H1 (cell line): ENCODE results near the gene ARFGEF3. TPM values are rescaled to one million over a fixed set of nuclear protein-coding genes. Genes with fewer than 3 reads are reported as not detected.

Experiments
- CTCF ChIA-PET: fragments of 300-600 bp; sonication (Branson Sonifier 250); formaldehyde crosslinking; loops from one replicate; lab custom pipeline; 2021; ENCODE audit not compliant: partially characterized antibody; lab: Charles Lee
- POLR2A ChIA-PET: fragments of 300-600 bp; sonication (Branson Sonifier 250); formaldehyde crosslinking; loops from one replicate; lab custom pipeline; 2021; ENCODE audit warnings: inconsistent platforms; ENCODE audit not compliant: partially characterized antibody; lab: Charles Lee
- DNase-seq, 2 experiments: peaks; one replicate each; pipeline versions ENCODE4 v3.0.0 to v3.0.0-alpha.2; 2010 to 2022; ENCODE audit warnings: low spot score in 2 of 2, low read depth in 1 of 2, mixed read lengths in 1 of 2
- FAIRE-seq: peaks from 2 replicates; lab custom pipeline; 2011; peaks lifted over from hg19 to GRCh38; lab: Jason Lieb, UNC
- H2AFZ ChIP-seq: 2 replicates; pipeline ENCODE4 v1.8.1; 2012; ENCODE audit warnings: low read length, inconsistent platforms
- H2AK5ac ChIP-seq: 2 replicates; pipeline ENCODE4 v1.6.1; 2013; ENCODE audit warnings: low read depth, low read length
- H2BK120ac ChIP-seq: replicated peaks from 2 replicates; pipeline ENCODE3; 2013; ENCODE audit warnings: low read depth, low read length, inconsistent platforms
- H2BK12ac ChIP-seq: 2 replicates; pipeline ENCODE4 v1.6.1; 2013; ENCODE audit warnings: low read depth, low read length
- H2BK15ac ChIP-seq: 2 replicates; pipeline ENCODE4 v1.6.1; 2013; ENCODE audit warnings: low read length
- H2BK20ac ChIP-seq: 2 replicates; pipeline ENCODE4 v1.6.1; 2013; ENCODE audit warnings: low read length
- H2BK5ac ChIP-seq: 2 replicates; pipeline ENCODE4 v1.6.1; 2013; ENCODE audit warnings: low read depth, low read length
- H3K14ac ChIP-seq: 2 replicates; pipeline ENCODE4 v1.6.1; 2013; ENCODE audit warnings: inconsistent platforms; ENCODE audit not compliant: insufficient read length
- H3K18ac ChIP-seq: 2 replicates; pipeline ENCODE4 v1.6.1; 2013; ENCODE audit warnings: low read length; ENCODE audit errors: extremely low read depth
- H3K23ac ChIP-seq: 2 replicates; pipeline ENCODE4 v1.6.1; 2013; ENCODE audit warnings: inconsistent platforms; ENCODE audit not compliant: insufficient read length
- H3K23me2 ChIP-seq: 2 replicates; pipeline ENCODE4 v1.6.1; 2013; ENCODE audit warnings: low read depth, low read length
- H3K27ac ChIP-seq: 2 replicates; pipeline ENCODE4 v1.6.1; 2011; ENCODE audit warnings: low read depth, low read length, inconsistent platforms
- H3K27me3 ChIP-seq, 4 experiments: replicated peaks in 1 of 4; 1 replicate in 1 of 4; 2 replicates in 3 of 4; pipeline versions ENCODE4 v1.6.1 to v1.8.1; 2011 to 2013; ENCODE audit warnings: low read length in 3 of 4, mild to moderate bottlenecking in 3 of 4, inconsistent platforms in 2 of 4, mixed read lengths in 2 of 4, moderate library complexity in 1 of 4; ENCODE audit not compliant: control insufficient read depth in 3 of 4, insufficient read depth in 3 of 4; ENCODE audit errors: extremely low read depth in 1 of 4
- H3K36me3 ChIP-seq, 4 experiments: 2 replicates each; pipeline versions ENCODE4 v1.6.1 to v1.8.1; 2011 to 2013; ENCODE audit warnings: mild to moderate bottlenecking in 4 of 4, low read length in 3 of 4, moderate library complexity in 2 of 4, control low read depth in 1 of 4, inconsistent platforms in 1 of 4; ENCODE audit not compliant: insufficient read depth in 4 of 4, control insufficient read depth in 2 of 4
- H3K4ac ChIP-seq: replicated peaks from 2 replicates; pipeline ENCODE3; 2013; ENCODE audit warnings: low read length, low read depth, mixed read lengths, inconsistent platforms; ENCODE audit not compliant: insufficient read length
- H3K4me1 ChIP-seq, 4 experiments: replicated peaks in 1 of 4; 1 replicate in 1 of 4; 2 replicates in 3 of 4; pipeline versions ENCODE4 v1.6.1 to v1.8.1; 2011 to 2013; ENCODE audit warnings: low read length in 3 of 4, inconsistent platforms in 2 of 4, mixed read lengths in 1 of 4; ENCODE audit not compliant: insufficient read depth in 4 of 4, control insufficient read depth in 3 of 4
- H3K4me2 ChIP-seq, 2 experiments: 2 replicates each; pipeline versions ENCODE4 v1.6.1 to v1.8.1; 2011 to 2013; ENCODE audit warnings: low read depth in 2 of 2, low read length in 2 of 2, control low read depth in 1 of 2, inconsistent platforms in 1 of 2, mild to moderate bottlenecking in 1 of 2; ENCODE audit not compliant: insufficient read depth in 1 of 2
- H3K4me3 ChIP-seq, 4 experiments: fragments of 200-600, 300-600 bp in 1 of 4; sonication (generic), shearing (Covaris generic), sonication (Bioruptor Twin) in 1 of 4; 2 replicates each; pipeline versions ENCODE4 v1.5.1 to v1.8.1; 2011 to 2016; ENCODE audit warnings: low read length in 4 of 4, low read depth in 3 of 4, control low read depth in 2 of 4, inconsistent platforms in 2 of 4, mild to moderate bottlenecking in 2 of 4, mixed read lengths in 1 of 4, moderate library complexity in 1 of 4; ENCODE audit not compliant: insufficient read depth in 2 of 4; ENCODE audit errors: extremely low read depth in 1 of 4
- H3K56ac ChIP-seq: replicated peaks from 2 replicates; pipeline ENCODE3; 2013; ENCODE audit warnings: low read depth, mild to moderate bottlenecking, mixed read lengths, low read length, inconsistent platforms; ENCODE audit not compliant: insufficient read length
- H3K79me1 ChIP-seq: 2 replicates; pipeline ENCODE4 v1.6.1; 2013; ENCODE audit warnings: low read depth, low read length, control low read depth
- H3K79me2 ChIP-seq, 2 experiments: 2 replicates each; pipeline versions ENCODE4 v1.6.1 to v1.8.1; 2012 to 2013; ENCODE audit warnings: low read length in 2 of 2, mild to moderate bottlenecking in 2 of 2, inconsistent platforms in 1 of 2; ENCODE audit not compliant: insufficient read depth in 2 of 2, control insufficient read depth in 1 of 2
- H3K9ac ChIP-seq, 4 experiments: replicated peaks in 1 of 4; 1 replicate in 1 of 4; 2 replicates in 3 of 4; pipeline versions ENCODE4 v1.6.1 to v1.8.1; 2011 to 2013; ENCODE audit warnings: low read depth in 3 of 4, low read length in 3 of 4, control low read depth in 2 of 4, mild to moderate bottlenecking in 2 of 4, moderate library complexity in 2 of 4, inconsistent platforms in 1 of 4; ENCODE audit errors: extremely low read depth in 1 of 4
- H3K9me3 ChIP-seq, 2 experiments: 2 replicates each; pipeline versions ENCODE4 v1.6.1 to v1.8.1; 2012 to 2013; ENCODE audit warnings: mild to moderate bottlenecking in 2 of 2, moderate library complexity in 2 of 2, control low read depth in 1 of 2, inconsistent platforms in 1 of 2, low read depth in 1 of 2, low read length in 1 of 2, mixed read lengths in 1 of 2; ENCODE audit not compliant: insufficient read depth in 2 of 2
- H4K20me1 ChIP-seq, 2 experiments: replicated peaks in 1 of 2; 2 replicates each; pipeline versions ENCODE3 to v1.8.1; 2011 to 2013; ENCODE audit warnings: inconsistent platforms in 2 of 2, low read length in 2 of 2, mild to moderate bottlenecking in 1 of 2; ENCODE audit not compliant: insufficient read depth in 2 of 2, control insufficient read depth in 1 of 2
- H4K5ac ChIP-seq: 2 replicates; pipeline ENCODE4 v1.6.1; 2013; ENCODE audit warnings: low read length, low read depth, mixed read lengths, inconsistent platforms; ENCODE audit not compliant: insufficient read length
- H4K8ac ChIP-seq: 2 replicates; pipeline ENCODE4 v1.8.0; 2013; ENCODE audit warnings: mild to moderate bottlenecking, moderate library complexity, low read length, inconsistent platforms; ENCODE audit not compliant: insufficient read depth; ENCODE audit errors: extremely low read depth
- H4K91ac ChIP-seq: replicated peaks from 2 replicates; pipeline ENCODE3; 2013; ENCODE audit warnings: low read length, mixed read lengths, inconsistent platforms; ENCODE audit not compliant: insufficient read length
- BCL11A ChIP-seq, 2 experiments: IDR thresholded peaks; one replicate each; pipeline ENCODE4 v1.6.1; 2011; ENCODE audit warnings: low read depth in 2 of 2, low read length in 2 of 2, mild to moderate bottlenecking in 2 of 2
- CREB1 ChIP-seq: IDR thresholded peaks from 2 replicates; pipeline ENCODE4 v1.6.1; 2012; ENCODE audit warnings: inconsistent platforms
- CTCF ChIP-seq, 3 experiments: IDR thresholded peaks; 1 replicate in 2 of 3; 2 replicates in 1 of 3; pipeline versions ENCODE4 v1.5.1 to v1.6.1; 2011; ENCODE audit warnings: low read length in 3 of 3, mild to moderate bottlenecking in 3 of 3, inconsistent platforms in 2 of 3, low read depth in 1 of 3, moderate library complexity in 1 of 3; ENCODE audit not compliant: insufficient read depth in 1 of 3; ENCODE audit errors: control extremely low read depth in 1 of 3
- RAD21 ChIP-seq, 2 experiments: IDR thresholded peaks in 1 of 2; conservative IDR thresholded peaks in 1 of 2; 2 replicates each; pipeline ENCODE4 v1.6.1; 2011; ENCODE audit warnings: low read depth in 2 of 2, low read length in 2 of 2, improper control_type of control experiment in 1 of 2, inconsistent platforms in 1 of 2, mild to moderate bottlenecking in 1 of 2, moderate library complexity in 1 of 2
- YY1 ChIP-seq: IDR thresholded peaks from 2 replicates; pipeline ENCODE4 v1.6.1; 2011; ENCODE audit warnings: low read depth, mild to moderate bottlenecking, low read length
- WGBS, 2 experiments: shearing (Covaris generic) in 1 of 2; methylation state at CpG; one replicate each; pipeline versions ENCODE4 v1.1.6 to v1.1.7; 2013 to 2015; ENCODE audit warnings: low lambda C conversion rate in 2 of 2, mixed read lengths in 2 of 2, inconsistent platforms in 1 of 2, low coverage in 1 of 2, missing lambda C conversion rate in 1 of 2; ENCODE audit not compliant: insufficient replicate concordance in 2 of 2, insufficient coverage in 1 of 2, insufficient read length in 1 of 2; ENCODE audit errors: extremely low coverage in 1 of 2, missing lambda C conversion rate in 1 of 2; 5-methylcytosine and 5-hydroxymethylcytosine counted together
- polyA plus RNA-seq, 7 experiments: library from polyadenylated mRNA; depleted of rRNA in 3 of 7; stranded (reverse) in 5 of 7; unstranded in 2 of 7; fragments of >200 nt in 5 of 7; fragments of 200-250 nt in 2 of 7; gene quantifications; 1 replicate in 5 of 7; 2 replicates in 1 of 7; 4 replicates in 1 of 7; pipeline versions ENCODE4 v1.2.1 to v1.2.3, GENCODE V29; 2011 to 2013; ENCODE audit warnings: missing spikeins in 2 of 7, mixed read lengths in 2 of 7
- total RNA-seq: library from RNA; stranded (reverse); fragmentation: NEBNext Ultra II Directional; extraction: Animal tissue kit (Norgen Biotek cat#: 25700); gene quantifications from 2 replicates; pipeline ENCODE4 v1.2.1, GENCODE V29; 2021

The ARFGEF3 gene
- total and polyA plus RNA-seq, 2 of the 8 experiments (the other 6 are each of a cell fraction or from before 2014, with no cell fraction given), result 5.8 to 23.2 TPM

- Histone ChIP-seq H3K9ac (no peak overlapping the region), H2BK120ac (no peak overlapping the region), H3K4me3 (no peak overlapping the region), H3K4ac (no peak overlapping the region), H3K18ac (no peak overlapping the region), H3K14ac (no peak overlapping the region), H4K8ac (no peak overlapping the region), H2BK15ac (no peak overlapping the region), H2BK12ac (0 out of 2 replicates have a peak overlapping the region, but pooled peaks have one; percentile 27), H2BK5ac (no peak overlapping the region), H2AFZ (no peak overlapping the region), H2BK20ac (no peak overlapping the region), H3K36me3 (no peaks in the 10 kb centered on the region), H3K4me2 (no peak overlapping the region), H3K23me2 (no peaks in the 10 kb centered on the region), H3K79me1 (no peaks in the 10 kb centered on the region), H3K79me2 (no peaks in the 10 kb centered on the region), H4K5ac (no peak overlapping the region), H3K27me3 (no peaks in the 10 kb centered on the region), H4K20me1 (no peaks in the 10 kb centered on the region), H3K27ac (no peak overlapping the region), H3K9me3 (no peaks in the 10 kb centered on the region), H4K91ac (no peak overlapping the region), H3K56ac (no peak overlapping the region), H3K23ac (no peak overlapping the region), H3K4me1 (peaks cover 0 to 11% (median 0%) of the 10 kb centered on the region in 4 experiments; a peak in 2 of 7 replicates), H2AK5ac (no peak overlapping the region)
- FAIRE-seq (no peak), DNase-seq (peak in 1 of 2 experiments; percentile 60)
- TF ChIP-seq YY1, result no peak
- no peak for TF ChIP-seq CREB1
- TF ChIP-seq BCL11A (IDR thresholded peaks at IDR 0.05; ENCODE audit: low read depth in 2 of 2, low read length in 2 of 2), result no peak
- peak in 1 of 2 experiments; percentile 41; a peak in 1 of 4 replicates for TF ChIP-seq RAD21 (IDR thresholded peaks at IDR 0.05 in 1 of 2, conservative IDR thresholded peaks at IDR 0.05 in 1 of 2; ENCODE audit: low read depth in 2 of 2, low read length in 2 of 2)
- TF ChIP-seq CTCF (IDR thresholded peaks at IDR 0.05; ENCODE audit: control extremely low read depth in 1 of 3, insufficient read depth in 1 of 3, low read depth in 1 of 3, low read length in 3 of 3), result peak; percentile 33 to 59 (median 57)
- ChIA-PET CTCF (interaction anchor here (0.7 to 2.5 kb wide), 7 partner anchors 13 to 266 kb away, joined by 3 to 8 read pairs (median 3); partner anchors contain the start of gene HEBP2), POLR2A (interaction anchor here (1.6 kb wide), 1 partner anchor 22 kb away, joined by 3 read pairs; the partner anchor contains the start of gene HEBP2)
- 88% methylated on average over 8 of the region's 8 CpGs; no CpG with 5 or more reads in 1 of the 2 experiments for WGBS, 2 experiments
These were observed 220.9 kb downstream of the ARFGEF3 start for GRCh38 chr6:138382498-138383265.
